ENCODE data around the gene NUP42. TPM values are rescaled to one million over a fixed set of nuclear protein-coding genes. Genes with fewer than 3 reads are reported as not detected.

Gene NUP42
- 24.1 and 26.6 TPM in 2 replicates for total RNA-seq

GRCh38 chr7:23181684-23182553, at the start of gene NUP42:
NUP42 (plus strand) TSS chr7:23182048; CDS start chr7:23182086, 38 bp downstream.

GRCh38 chr7:23246555-23246954, 64.7 kb downstream of the NUP42 start, which contains the start of gene GPNMB:
GPNMB (plus strand) TSS chr7:23246775; CDS start chr7:23246858, 83 bp downstream.

Other genes with a start within 250 kb of the NUP42 start
- 53.2 and 80.9 TPM in 2 replicates for gene HYCC1, start 167.9 kb upstream of the NUP42 start, total RNA-seq
- gene KLHL7, start 76.3 kb upstream of the NUP42 start, total RNA-seq, result 27.4 and 30.3 TPM in 2 replicates
- 13.8 and 14.7 TPM in 2 replicates for gene GPNMB, start 64.7 kb downstream of the NUP42 start, total RNA-seq
- 91.6 and 92.0 TPM in 2 replicates for gene MALSU1, start 117.3 kb downstream of the NUP42 start, total RNA-seq